ENCODE results near the gene TES.
"Not testable (repeated sequence)": the region's sequence is repeated elsewhere in the genome, so short reads cannot be mapped to it uniquely, and the experiment has no call there.

The TES gene

GRCh38 chr7:116223588-116223987 lies 13.2 kb downstream of the TES start:
- DNase-seq (ENCODE audit: low read depth), result no peak

GRCh38 chr7:116224492-116225098 lies 14.3 kb downstream of the TES start:
- no peak for DNase-seq (ENCODE audit: low read depth)

- DNase-seq (ENCODE audit: low read depth), result no peak
Measured at GRCh38 chr7:116225860-116226259, 15.5 kb downstream of the TES start.

GRCh38 chr7:116226664-116227063 lies 16.3 kb downstream of the TES start:
- DNase-seq (ENCODE audit: low read depth), result no peak

GRCh38 chr7:116227678-116228239 lies 17.4 kb downstream of the TES start:
- no peak for DNase-seq (ENCODE audit: low read depth)

- DNase-seq (ENCODE audit: low read depth), result no peak
Measured at GRCh38 chr7:116228241-116228640, 17.9 kb downstream of the TES start.

GRCh38 chr7:116229366-116229765 lies 19.0 kb downstream of the TES start:
- DNase-seq (ENCODE audit: low read depth), result no peak

- no peak for DNase-seq (ENCODE audit: low read depth)
Measured at GRCh38 chr7:116230191-116231005, 20.1 kb downstream of the TES start.

- DNase-seq (ENCODE audit: low read depth), result no peak
Measured at GRCh38 chr7:116231543-116231942, 21.2 kb downstream of the TES start.

GRCh38 chr7:116231949-116232348 lies 21.6 kb downstream of the TES start:
- DNase-seq (ENCODE audit: low read depth), result no peak

GRCh38 chr7:116232350-116232749 lies 22.0 kb downstream of the TES start:
- DNase-seq (ENCODE audit: low read depth), result no peak

- no peak for DNase-seq (ENCODE audit: low read depth)
Measured at GRCh38 chr7:116232920-116233319, 22.6 kb downstream of the TES start.

- no peak for DNase-seq (ENCODE audit: low read depth)
Measured at GRCh38 chr7:116234517-116235200, 24.3 kb downstream of the TES start.

- no peak for DNase-seq (ENCODE audit: low read depth)
Measured at GRCh38 chr7:116235380-116235779, 25.0 kb downstream of the TES start.

- peak; percentile 30 for DNase-seq (ENCODE audit: low read depth)
Measured at GRCh38 chr7:116236020-116236630, 25.8 kb downstream of the TES start.

GRCh38 chr7:116239020-116239419 lies 28.7 kb downstream of the TES start:
- no peak for DNase-seq (ENCODE audit: low read depth)

- DNase-seq (ENCODE audit: low read depth), result no peak
Measured at GRCh38 chr7:116239434-116239833, 29.1 kb downstream of the TES start.

GRCh38 chr7:116240024-116240668 lies 29.8 kb downstream of the TES start:
- no peak for DNase-seq (ENCODE audit: low read depth)

GRCh38 chr7:116241291-116241690 lies 31.0 kb downstream of the TES start:
- DNase-seq (ENCODE audit: low read depth), result no peak

- no peak for DNase-seq (ENCODE audit: low read depth)
Measured at GRCh38 chr7:116242178-116242577, 31.8 kb downstream of the TES start.

GRCh38 chr7:116242759-116243158 lies 32.4 kb downstream of the TES start:
- no peak for DNase-seq (ENCODE audit: low read depth)

GRCh38 chr7:116244803-116245202 lies 34.5 kb downstream of the TES start:
- not testable (repeated sequence) for DNase-seq (ENCODE audit: low read depth)
